ENCODE measurements around the gene LRP1-AS.

LRP1-AS gene

GRCh38 chr12:57109207-57110103, 38.0 kb downstream of the LRP1-AS start:
- Histone ChIP-seq H3K4me2 (ENCODE audit: low read length) (peak overlapping the region; percentile 84), H3K4me1 (ENCODE audit: control insufficient read depth, low read depth, low read length) (peaks cover 5% of the 10 kb centered on the region), H3K27ac (ENCODE audit: low read depth, low read length) (no peak overlapping the region), H4K8ac (ENCODE audit: low read depth, low read length) (no peak overlapping the region), H3K18ac (ENCODE audit: low read length) (peak overlapping the region; percentile 18), H2BK120ac (ENCODE audit: low read depth, low read length) (no peak overlapping the region), H3K4me3 (ENCODE audit: low read length) (peak overlapping the region; percentile 45), H3K23ac (ENCODE audit: low read length) (peak overlapping the region; percentile 3), H2BK5ac (ENCODE audit: low read length) (peak overlapping the region; percentile 64), H2AK5ac (ENCODE audit: low read length) (peak overlapping the region; percentile 15), H4K5ac (ENCODE audit: low read length) (peak overlapping the region; percentile 21), H3K56ac (ENCODE audit: low read length) (peak overlapping the region; percentile 93), H3K9ac (ENCODE audit: low read length) (peak overlapping the region; percentile 84), H3K36me3 (ENCODE audit: control insufficient read depth, insufficient read depth, low read length) (no peaks in the 10 kb centered on the region), H2BK15ac (replicated peaks; ENCODE audit: low read depth) (no peak overlapping the region), H3K79me2 (ENCODE audit: control insufficient read depth, insufficient read depth, low read length) (no peaks in the 10 kb centered on the region), H3K79me1 (ENCODE audit: low read length) (peaks cover 3% of the 10 kb centered on the region), H3K27me3 (ENCODE audit: insufficient read depth, low read length, poor library complexity) (no peaks in the 10 kb centered on the region), H3K4ac (ENCODE audit: low read depth, low read length) (peak overlapping the region; percentile 74)
- no CpG with 5 or more reads among the region's 7 CpGs for WGBS (ENCODE audit: extremely low coverage, insufficient coverage, low lambda C conversion rate)
- no peak for DNase-seq

- H4K5ac ChIP-seq (ENCODE audit: low read length), result no peak overlapping the region
- H3K36me3 ChIP-seq (ENCODE audit: control insufficient read depth, insufficient read depth, low read length), result peaks cover 4% of the 10 kb centered on the region
- WGBS (ENCODE audit: extremely low coverage, insufficient coverage, low lambda C conversion rate), result no CpG with 5 or more reads among the region's 7 CpGs
- H3K27ac ChIP-seq (ENCODE audit: low read depth, low read length), result no peak overlapping the region
- H3K4me3 ChIP-seq (ENCODE audit: low read length), result no peak overlapping the region
- no peaks in the 10 kb centered on the region for H3K79me2 ChIP-seq (ENCODE audit: control insufficient read depth, insufficient read depth, low read length)
- H2AK5ac ChIP-seq (ENCODE audit: low read length), result no peak overlapping the region
- H3K4ac ChIP-seq (ENCODE audit: low read depth, low read length), result no peak overlapping the region
- H4K8ac ChIP-seq (ENCODE audit: low read depth, low read length), result no peak overlapping the region
- H3K4me1 ChIP-seq (ENCODE audit: control insufficient read depth, low read depth, low read length), result peaks cover 5% of the 10 kb centered on the region
- H3K18ac ChIP-seq (ENCODE audit: low read length), result no peak overlapping the region
- H2BK5ac ChIP-seq (ENCODE audit: low read length), result no peak overlapping the region
- no peak overlapping the region for H2BK15ac ChIP-seq (replicated peaks; ENCODE audit: low read depth)
- H3K27me3 ChIP-seq (ENCODE audit: insufficient read depth, low read length, poor library complexity), result no peaks in the 10 kb centered on the region
- H3K23ac ChIP-seq (ENCODE audit: low read length), result no peak overlapping the region
- no peak overlapping the region for H3K9ac ChIP-seq (ENCODE audit: low read length)
- H3K79me1 ChIP-seq (ENCODE audit: low read length), result peaks cover 3% of the 10 kb centered on the region
- DNase-seq, result no peak
- H3K4me2 ChIP-seq (ENCODE audit: low read length), result no peak overlapping the region
- H2BK120ac ChIP-seq (ENCODE audit: low read depth, low read length), result no peak overlapping the region
- H3K56ac ChIP-seq (ENCODE audit: low read length), result no peak overlapping the region
Measured at GRCh38 chr12:57107456-57108155, 39.8 kb downstream of the LRP1-AS start.

- Histone ChIP-seq H2BK120ac (ENCODE audit: low read depth, low read length) (no peak overlapping the region), H3K27me3 (ENCODE audit: insufficient read depth, low read length, poor library complexity) (no peaks in the 10 kb centered on the region), H3K4ac (ENCODE audit: low read depth, low read length) (no peak overlapping the region), H3K27ac (ENCODE audit: low read depth, low read length) (no peak overlapping the region), H4K5ac (ENCODE audit: low read length) (no peak overlapping the region), H3K56ac (ENCODE audit: low read length) (no peak overlapping the region), H4K8ac (ENCODE audit: low read depth, low read length) (no peak overlapping the region), H3K4me1 (ENCODE audit: control insufficient read depth, low read depth, low read length) (peaks cover 2% of the 10 kb centered on the region), H3K4me2 (ENCODE audit: low read length) (no peak overlapping the region), H3K9ac (ENCODE audit: low read length) (no peak overlapping the region), H2BK15ac (replicated peaks; ENCODE audit: low read depth) (no peak overlapping the region), H3K4me3 (ENCODE audit: low read length) (no peak overlapping the region), H3K36me3 (ENCODE audit: control insufficient read depth, insufficient read depth, low read length) (peaks cover 4% of the 10 kb centered on the region), H3K79me1 (ENCODE audit: low read length) (peaks cover 3% of the 10 kb centered on the region), H2AK5ac (ENCODE audit: low read length) (no peak overlapping the region), H3K18ac (ENCODE audit: low read length) (no peak overlapping the region), H3K79me2 (ENCODE audit: control insufficient read depth, insufficient read depth, low read length) (no peaks in the 10 kb centered on the region), H3K23ac (ENCODE audit: low read length) (no peak overlapping the region), H2BK5ac (ENCODE audit: low read length) (no peak overlapping the region)
- WGBS (ENCODE audit: extremely low coverage, insufficient coverage, low lambda C conversion rate), result no CpG with 5 or more reads among the region's 9 CpGs
- no peak for DNase-seq
Measured at GRCh38 chr12:57106021-57106708, 41.3 kb downstream of the LRP1-AS start.

GRCh38 chr12:57105011-57105753, 42.2 kb downstream of the LRP1-AS start:
- H3K18ac ChIP-seq (ENCODE audit: low read length), result no peak overlapping the region
- H3K36me3 ChIP-seq (ENCODE audit: control insufficient read depth, insufficient read depth, low read length), result peaks cover 4% of the 10 kb centered on the region
- H2BK120ac ChIP-seq (ENCODE audit: low read depth, low read length), result no peak overlapping the region
- no peak overlapping the region for H3K56ac ChIP-seq (ENCODE audit: low read length)
- no peak overlapping the region for H2BK15ac ChIP-seq (replicated peaks; ENCODE audit: low read depth)
- H3K79me1 ChIP-seq (ENCODE audit: low read length), result peaks cover 3% of the 10 kb centered on the region
- no peaks in the 10 kb centered on the region for H3K79me2 ChIP-seq (ENCODE audit: control insufficient read depth, insufficient read depth, low read length)
- no peak overlapping the region for H3K9ac ChIP-seq (ENCODE audit: low read length)
- H3K4me1 ChIP-seq (ENCODE audit: control insufficient read depth, low read depth, low read length), result peaks cover 2% of the 10 kb centered on the region
- no peak overlapping the region for H2AK5ac ChIP-seq (ENCODE audit: low read length)
- H3K4me2 ChIP-seq (ENCODE audit: low read length), result no peak overlapping the region
- H2BK5ac ChIP-seq (ENCODE audit: low read length), result no peak overlapping the region
- DNase-seq, result no peak
- no peak overlapping the region for H3K4ac ChIP-seq (ENCODE audit: low read depth, low read length)
- no peaks in the 10 kb centered on the region for H3K27me3 ChIP-seq (ENCODE audit: insufficient read depth, low read length, poor library complexity)
- no peak overlapping the region for H4K5ac ChIP-seq (ENCODE audit: low read length)
- no peak overlapping the region for H3K4me3 ChIP-seq (ENCODE audit: low read length)
- no peak overlapping the region for H4K8ac ChIP-seq (ENCODE audit: low read depth, low read length)
- H3K23ac ChIP-seq (ENCODE audit: low read length), result no peak overlapping the region
- H3K27ac ChIP-seq (ENCODE audit: low read depth, low read length), result no peak overlapping the region
- no CpG with 5 or more reads among the region's 14 CpGs for WGBS (ENCODE audit: extremely low coverage, insufficient coverage, low lambda C conversion rate)

GRCh38 chr12:57104292-57104910, 43.0 kb downstream of the LRP1-AS start:
- Histone ChIP-seq H3K4me2 (ENCODE audit: low read length) (no peak overlapping the region), H3K36me3 (ENCODE audit: control insufficient read depth, insufficient read depth, low read length) (peaks cover 4% of the 10 kb centered on the region), H2BK15ac (replicated peaks; ENCODE audit: low read depth) (no peak overlapping the region), H3K4me1 (ENCODE audit: control insufficient read depth, low read depth, low read length) (no peaks in the 10 kb centered on the region), H3K56ac (ENCODE audit: low read length) (no peak overlapping the region), H3K79me1 (ENCODE audit: low read length) (peaks cover under 1% of the 10 kb centered on the region), H3K18ac (ENCODE audit: low read length) (no peak overlapping the region), H3K4ac (ENCODE audit: low read depth, low read length) (no peak overlapping the region), H2BK5ac (ENCODE audit: low read length) (no peak overlapping the region), H3K23ac (ENCODE audit: low read length) (no peak overlapping the region), H3K27me3 (ENCODE audit: insufficient read depth, low read length, poor library complexity) (no peaks in the 10 kb centered on the region), H4K5ac (ENCODE audit: low read length) (no peak overlapping the region), H2AK5ac (ENCODE audit: low read length) (no peak overlapping the region), H2BK120ac (ENCODE audit: low read depth, low read length) (no peak overlapping the region), H3K4me3 (ENCODE audit: low read length) (no peak overlapping the region), H3K9ac (ENCODE audit: low read length) (no peak overlapping the region), H3K79me2 (ENCODE audit: control insufficient read depth, insufficient read depth, low read length) (no peaks in the 10 kb centered on the region), H3K27ac (ENCODE audit: low read depth, low read length) (no peak overlapping the region), H4K8ac (ENCODE audit: low read depth, low read length) (no peak overlapping the region)
- no peak for DNase-seq
- WGBS (ENCODE audit: extremely low coverage, insufficient coverage, low lambda C conversion rate), result no CpG with 5 or more reads among the region's 12 CpGs
